D721Med (cell line): ENCODE measurements around the gene GRIPAP1.

Source experiments
- DNase-seq: peaks from one replicate; pipeline ENCODE4 v3.0.0; 2011; ENCODE audit warnings: low spot score; ENCODE audit not compliant: insufficient read length
- FAIRE-seq: peaks from 2 replicates; lab custom pipeline; 2011; peaks lifted over from hg19 to GRCh38; lab: Jason Lieb, UNC
- CTCF ChIP-seq: IDR thresholded peaks from 2 replicates; pipeline ENCODE4 v1.5.1; 2012; ENCODE audit warnings: mild to moderate bottlenecking, control low read depth; ENCODE audit not compliant: insufficient read depth; ENCODE audit errors: missing control alignments

GRIPAP1 gene

GRCh38 chrX:48971249-48972219 lies 30.5 kb downstream of the GRIPAP1 start, which contains the start of gene KCND1:
Gene KCND1 (minus strand): TSS chrX:48971844. CDS start chrX:48970271, 1,573 bp downstream.
- DNase-seq (no peak), FAIRE-seq (no peak)
- TF ChIP-seq CTCF: no peak

GRCh38 chrX:48969471-48969870 lies 32.6 kb downstream of the GRIPAP1 start:
- FAIRE-seq (no peak), DNase-seq (no peak)
- no peak for TF ChIP-seq CTCF

GRCh38 chrX:48968377-48968776 lies 33.7 kb downstream of the GRIPAP1 start:
- DNase-seq (no peak), FAIRE-seq (no peak)
- no peak for TF ChIP-seq CTCF

- FAIRE-seq (no peak), DNase-seq (no peak)
- no peak for TF ChIP-seq CTCF
Measured at GRCh38 chrX:48966796-48967579, 35.1 kb downstream of the GRIPAP1 start.

- no peak for FAIRE-seq
- TF ChIP-seq CTCF: no peak
- no peak for DNase-seq
Measured at GRCh38 chrX:48965959-48966358, 36.1 kb downstream of the GRIPAP1 start.

- no peak for TF ChIP-seq CTCF
- FAIRE-seq (no peak), DNase-seq (no peak)
Measured at GRCh38 chrX:48961585-48962091, 40.4 kb downstream of the GRIPAP1 start.
